Neuronal stem cell (in vitro differentiated cells): ENCODE measurements around the gene KIF20A. TPM values are rescaled to one million over a fixed set of nuclear protein-coding genes. Genes with fewer than 3 reads are reported as not detected.

Experiments used
- DNase-seq: peaks from one replicate; pipeline ENCODE4 v3.0.0-alpha.2; 2013; ENCODE audit warnings: low spot score
- H2AFZ ChIP-seq: one replicate; pipeline ENCODE4 v1.6.1; 2013; ENCODE audit warnings: mild to moderate bottlenecking, low read length, inconsistent platforms
- H2AK5ac ChIP-seq: 2 replicates; pipeline ENCODE4 v1.6.1; 2013; ENCODE audit warnings: low read depth, mild to moderate bottlenecking, inconsistent platforms, low read length, moderate library complexity, mixed read lengths
- H2BK120ac ChIP-seq: 2 replicates; pipeline ENCODE4 v1.6.1; 2013; ENCODE audit warnings: low read depth, mild to moderate bottlenecking, inconsistent platforms, low read length, moderate library complexity, mixed read lengths
- H2BK12ac ChIP-seq: one replicate; pipeline ENCODE4 v1.6.1; 2013; ENCODE audit warnings: low read length, inconsistent platforms
- H2BK15ac ChIP-seq: 2 replicates; pipeline ENCODE4 v1.6.1; 2013; ENCODE audit warnings: mild to moderate bottlenecking, low read length, inconsistent platforms, mixed read lengths
- H2BK5ac ChIP-seq: one replicate; pipeline ENCODE4 v1.6.1; 2013; ENCODE audit warnings: inconsistent platforms, mild to moderate bottlenecking, low read length, moderate library complexity
- H3K14ac ChIP-seq: one replicate; pipeline ENCODE4 v1.6.1; 2013; ENCODE audit warnings: low read length, inconsistent platforms
- H3K18ac ChIP-seq: 2 replicates; pipeline ENCODE4 v1.6.1; 2013; ENCODE audit warnings: low read length, inconsistent platforms
- H3K23ac ChIP-seq: 2 replicates; pipeline ENCODE4 v1.6.1; 2013; ENCODE audit warnings: low read depth, mild to moderate bottlenecking, mixed read lengths, low read length, inconsistent platforms; ENCODE audit not compliant: poor library complexity
- H3K27ac ChIP-seq: replicated peaks from 3 replicates; pipeline ENCODE4 v1.5.1; 2013; ENCODE audit warnings: low read length, inconsistent platforms
- H3K27me3 ChIP-seq, 3 experiments: 2 replicates each; pipeline ENCODE4 v1.6.1; 2013; ENCODE audit warnings: low read length in 3 of 3, mild to moderate bottlenecking in 2 of 3, inconsistent platforms in 1 of 3, low read depth in 1 of 3, mixed read lengths in 1 of 3, moderate library complexity in 1 of 3; ENCODE audit not compliant: control insufficient read depth in 3 of 3, insufficient read depth in 3 of 3
- H3K36me3 ChIP-seq, 2 donors: replicated peaks in 1 of 2; 2 replicates each; pipeline ENCODE4 v1.6.1; 2013; ENCODE audit warnings: low read length in 2 of 2; ENCODE audit not compliant: control insufficient read depth in 2 of 2, insufficient read depth in 2 of 2
- H3K4ac ChIP-seq: 2 replicates; pipeline ENCODE4 v1.6.1; 2013; ENCODE audit warnings: inconsistent platforms, mild to moderate bottlenecking, low read length, moderate library complexity
- H3K4me1 ChIP-seq, 2 donors: 1 replicate in 1 of 2; 2 replicates in 1 of 2; pipeline ENCODE4 v1.6.1; 2013; ENCODE audit warnings: low read length in 2 of 2, low read depth in 1 of 2; ENCODE audit not compliant: control insufficient read depth in 2 of 2, insufficient read depth in 1 of 2
- H3K4me2 ChIP-seq: one replicate; pipeline ENCODE4 v1.6.1; 2013; ENCODE audit warnings: mild to moderate bottlenecking, low read length, inconsistent platforms; ENCODE audit not compliant: insufficient read depth, poor library complexity, severe bottlenecking
- H3K4me3 ChIP-seq, 2 donors: 2 replicates each; pipeline ENCODE4 v1.5.1; 2013; ENCODE audit warnings: low read length in 2 of 2, mild to moderate bottlenecking in 2 of 2, inconsistent platforms in 1 of 2, moderate library complexity in 1 of 2
- H3K79me1 ChIP-seq: one replicate; pipeline ENCODE4 v1.6.1; 2013; ENCODE audit warnings: low read depth, mild to moderate bottlenecking, inconsistent platforms, low read length, moderate library complexity
- H3K9ac ChIP-seq: one replicate; pipeline ENCODE4 v1.6.1; 2013; ENCODE audit warnings: mild to moderate bottlenecking, low read depth, low read length, inconsistent platforms; ENCODE audit not compliant: poor library complexity
- H3K9me3 ChIP-seq, 2 donors: replicated peaks in 1 of 2; 2 replicates each; pipeline versions ENCODE3 to v1.6.1; 2013; ENCODE audit warnings: low read length in 2 of 2, mild to moderate bottlenecking in 2 of 2, inconsistent platforms in 1 of 2, low read depth in 1 of 2, mixed read lengths in 1 of 2, moderate library complexity in 1 of 2; ENCODE audit not compliant: control insufficient read depth in 2 of 2, insufficient read depth in 1 of 2
- H4K8ac ChIP-seq: one replicate; pipeline ENCODE4 v1.6.1; 2013; ENCODE audit warnings: low read depth, mild to moderate bottlenecking, inconsistent platforms, low read length, moderate library complexity
- H4K91ac ChIP-seq: one replicate; pipeline ENCODE4 v1.6.1; 2013; ENCODE audit warnings: low read length, low read depth, mild to moderate bottlenecking, inconsistent platforms; ENCODE audit not compliant: poor library complexity
- WGBS, 2 donors: extraction: QIAGEN DNeasy Blood & Tissue Kit; methylation state at CpG; one replicate each; pipeline ENCODE4 v1.1.7; 2013; ENCODE audit warnings: missing lambda C conversion rate in 2 of 2, mixed read lengths in 1 of 2; ENCODE audit not compliant: insufficient read length in 2 of 2, insufficient replicate concordance in 1 of 2; ENCODE audit errors: extremely low coverage in 2 of 2; 5-methylcytosine and 5-hydroxymethylcytosine counted together
- polyA plus RNA-seq, 2 experiments: library from polyadenylated mRNA; stranded (reverse); fragments of 200-250 nt; gene quantifications; one replicate each; pipeline ENCODE4 v1.2.3, GENCODE V29; 2013

The KIF20A gene
- 67.4 TPM for polyA plus RNA-seq (2013, experiment 1 of 2)
- 67.2 TPM for polyA plus RNA-seq (2013, experiment 2 of 2)

- Histone ChIP-seq H3K27me3 (no peaks in the 10 kb centered on the region), H2AFZ (peak within 1 kb of the TSS; percentile 83), H2BK15ac (no peak within 1 kb of the TSS), H2BK12ac (no peak within 1 kb of the TSS), H4K8ac (no peak within 1 kb of the TSS), H3K14ac (no peak within 1 kb of the TSS), H3K79me1 (peaks cover 2% of the 10 kb centered on the region), H4K91ac (no peak within 1 kb of the TSS), H3K4me2 (peak within 1 kb of the TSS; percentile 56), H3K18ac (peak within 1 kb of the TSS; percentile 90), H2BK120ac (no peak within 1 kb of the TSS), H3K4me1 (peaks cover 0 to 2% of the 10 kb centered on the region in 2 donors), H3K9ac (peak within 1 kb of the TSS; percentile 83), H3K36me3 (peaks cover 31 to 66% of the 10 kb centered on the region in 2 donors), H3K23ac (no peak within 1 kb of the TSS), H3K27ac (peak within 1 kb of the TSS; percentile 61), H3K4ac (no peak within 1 kb of the TSS), H2BK5ac (no peak within 1 kb of the TSS), H3K4me3 (peak within 1 kb of the TSS; percentile 89 to 93), H3K9me3 (no peaks in the 10 kb centered on the region), H2AK5ac (no peak within 1 kb of the TSS)
- WGBS, 2 donors = no CpG with 5 or more reads among the region's 41 CpGs
- DNase-seq = peak; percentile 95
Observed at GRCh38 chr5:138178516-138179276, at the start of gene KIF20A, which contains the start of gene BRD8. TSS of gene KIF20A (plus strand) at chr5:138179112. CDS start at chr5:138179681, 569 bp downstream. TSS of gene BRD8 (minus strand) at chr5:138178630. CDS start at chr5:138178614, 16 bp downstream.

DNA sequence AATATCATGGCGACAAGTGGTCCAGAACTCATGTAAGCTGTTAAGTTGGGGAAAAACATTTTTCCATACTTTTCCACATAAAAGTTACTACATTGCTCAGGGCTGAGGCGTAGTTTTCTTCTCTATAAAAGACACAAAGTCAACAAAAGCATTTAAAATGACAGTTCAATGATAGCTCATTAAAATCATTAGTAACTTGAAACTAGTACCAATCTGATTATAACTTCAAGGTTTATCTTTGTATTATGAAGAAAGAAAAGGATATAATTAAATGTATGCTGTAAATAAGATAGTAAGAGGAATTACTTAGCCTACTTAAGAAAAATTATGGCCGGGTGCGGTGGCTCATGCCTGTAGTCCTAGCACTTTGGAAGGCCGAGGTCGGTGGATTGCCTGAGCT, 49.6 kb upstream of the KIF20A start:
- no peak overlapping the region for H2BK120ac ChIP-seq
- no peak overlapping the region for H3K23ac ChIP-seq
- H3K79me1 ChIP-seq = no peaks in the 10 kb centered on the region
- H3K4me2 ChIP-seq = no peak overlapping the region
- H2BK12ac ChIP-seq = no peak overlapping the region
- H3K18ac ChIP-seq = no peak overlapping the region
- H3K9me3 ChIP-seq = no peaks in the 10 kb centered on the region
- DNase-seq = no peak
- H3K27me3 ChIP-seq = no peaks in the 10 kb centered on the region
- no peak overlapping the region for H3K27ac ChIP-seq
- H3K4ac ChIP-seq = no peak overlapping the region
- H3K4me3 ChIP-seq = no peak overlapping the region
- no peak overlapping the region for H2BK15ac ChIP-seq
- H3K14ac ChIP-seq = no peak overlapping the region
- no peak overlapping the region for H3K9ac ChIP-seq
- WGBS, 2 donors = no CpG with 5 or more reads among the region's 6 CpGs
- H4K91ac ChIP-seq = no peak overlapping the region
- H2AFZ ChIP-seq = no peak overlapping the region
- no peak overlapping the region for H2BK5ac ChIP-seq
- no peak overlapping the region for H4K8ac ChIP-seq
- no peak overlapping the region for H2AK5ac ChIP-seq
- no peaks in the 10 kb centered on the region for H3K4me1 ChIP-seq
- no peaks in the 10 kb centered on the region for H3K36me3 ChIP-seq

DNA sequence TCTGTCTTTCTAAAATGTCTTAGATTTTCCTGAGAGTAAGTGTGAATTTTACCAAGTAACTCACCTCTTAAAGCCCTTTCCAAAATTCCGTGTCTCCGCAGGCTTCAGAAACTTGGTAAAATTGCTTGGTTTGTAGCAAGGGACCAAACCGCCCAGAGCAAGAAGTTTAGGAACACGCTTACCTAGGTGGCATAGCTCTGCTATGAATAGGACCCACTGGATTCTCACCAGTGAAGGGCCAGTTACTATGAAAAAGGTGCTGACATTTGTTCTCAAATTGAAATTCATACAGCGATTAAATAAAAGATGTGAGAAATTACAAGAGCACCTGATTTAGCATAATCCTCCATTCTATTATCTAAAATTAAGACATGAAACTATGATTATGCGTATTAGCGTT, 46.4 kb upstream of the KIF20A start:
- no peak overlapping the region for H2BK15ac ChIP-seq
- no peak overlapping the region for H2BK120ac ChIP-seq
- no peaks in the 10 kb centered on the region for H3K36me3 ChIP-seq
- no peak overlapping the region for H3K9ac ChIP-seq
- no peak overlapping the region for H3K23ac ChIP-seq
- no peak overlapping the region for H3K4me3 ChIP-seq
- H3K14ac ChIP-seq = no peak overlapping the region
- H3K27ac ChIP-seq = no peak overlapping the region
- no peaks in the 10 kb centered on the region for H3K27me3 ChIP-seq
- DNase-seq = no peak
- no peaks in the 10 kb centered on the region for H3K9me3 ChIP-seq
- H2AFZ ChIP-seq = no peak overlapping the region
- H4K8ac ChIP-seq = no peak overlapping the region
- H2BK12ac ChIP-seq = no peak overlapping the region
- H3K4ac ChIP-seq = no peak overlapping the region
- no peak overlapping the region for H4K91ac ChIP-seq
- no peak overlapping the region for H3K4me2 ChIP-seq
- H2BK5ac ChIP-seq = no peak overlapping the region
- WGBS, 2 donors = no CpG with 5 or more reads among the region's 7 CpGs
- no peak overlapping the region for H3K18ac ChIP-seq
- no peaks in the 10 kb centered on the region for H3K4me1 ChIP-seq
- H3K79me1 ChIP-seq = no peaks in the 10 kb centered on the region
- no peak overlapping the region for H2AK5ac ChIP-seq

DNA sequence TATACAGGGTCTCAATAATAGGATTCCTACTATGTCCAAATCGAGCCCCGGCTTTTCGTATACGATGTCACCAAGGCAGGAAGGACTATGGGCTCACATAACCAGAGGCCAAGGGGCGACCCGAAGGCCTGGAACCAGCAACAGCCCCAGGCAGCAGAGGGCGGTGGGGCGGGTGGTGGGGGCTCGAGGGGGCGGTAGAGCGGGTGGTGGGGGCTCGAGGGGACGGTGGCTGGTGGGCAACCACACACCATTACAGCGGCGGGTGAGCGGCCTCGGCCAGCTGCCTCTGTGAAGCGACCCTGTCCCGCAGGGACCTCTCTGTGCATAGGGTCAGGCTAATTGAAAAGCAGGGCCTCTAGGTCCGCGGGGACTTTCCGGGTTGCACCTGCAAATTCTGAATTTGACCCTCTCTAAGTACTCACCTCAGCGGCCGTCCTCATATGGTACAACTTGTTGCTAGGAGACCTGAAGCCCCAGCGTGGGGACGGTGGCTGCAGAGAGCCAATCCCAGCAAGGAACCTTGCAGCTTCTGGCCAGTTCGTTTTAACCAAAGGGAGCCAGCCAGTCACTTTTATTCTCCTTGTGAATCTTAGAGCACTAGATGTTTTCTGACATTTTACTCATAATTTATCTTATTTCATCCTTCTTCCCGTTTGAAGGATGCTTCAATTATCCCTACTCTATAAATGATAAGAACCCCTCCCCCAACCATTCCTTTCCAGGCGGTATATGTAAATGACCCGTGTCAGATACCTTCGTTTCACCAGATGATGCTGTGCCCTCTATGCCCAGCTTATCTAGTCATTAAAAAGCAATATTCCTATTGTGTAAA, 39.7 kb upstream of the KIF20A start, which contains the start of gene NME5:
TSS of gene NME5 (minus strand) at position 480 of the 832 bp plus-strand sequence. CDS start 648 bp downstream, outside the sequence.
- Histone ChIP-seq H3K18ac (peak within 1 kb of the TSS; percentile 90), H2BK12ac (no peak within 1 kb of the TSS), H3K9me3 (no peaks in the 10 kb centered on the region), H2BK15ac (no peak within 1 kb of the TSS), H2AFZ (peak within 1 kb of the TSS; percentile 96), H3K4me2 (peak within 1 kb of the TSS; percentile 60), H4K8ac (no peak within 1 kb of the TSS), H3K27ac (no peak within 1 kb of the TSS), H4K91ac (no peak within 1 kb of the TSS), H3K79me1 (no peaks in the 10 kb centered on the region), H2BK5ac (no peak within 1 kb of the TSS), H3K36me3 (no peaks in the 10 kb centered on the region), H3K4me3 (peak within 1 kb of the TSS; percentile 72 to 89), H3K23ac (no peak within 1 kb of the TSS), H3K4ac (no peak within 1 kb of the TSS), H2BK120ac (no peak within 1 kb of the TSS), H2AK5ac (no peak within 1 kb of the TSS), H3K4me1 (no peaks in the 10 kb centered on the region), H3K27me3 (no peaks in the 10 kb centered on the region), H3K9ac (no peak within 1 kb of the TSS), H3K14ac (no peak within 1 kb of the TSS)
- DNase-seq = peak; percentile 38
- WGBS, 2 donors = no CpG with 5 or more reads among the region's 31 CpGs
